OCI-LY1 (cell line): Measurements from ENCODE around the gene WIZ.
"Not testable (repeated sequence)": the region's sequence is repeated elsewhere in the genome, so short reads cannot be mapped to it uniquely, and the experiment has no call there.

Experiments
- CTCF ChIP-seq: fragments of 200-600 bp; sonication (generic), shearing (Covaris generic); IDR thresholded peaks from 2 replicates; pipeline ENCODE4 v1.5.1; 2017; ENCODE audit warnings: mild to moderate bottlenecking, antibody characterized with exemption, low read length, moderate library complexity, mixed read lengths
- EZH2 ChIP-seq: fragments of 200-600 bp; sonication (generic), shearing (Covaris generic); IDR thresholded peaks from 2 replicates; pipeline ENCODE4 v1.8.0; 2017; ENCODE audit warnings: borderline replicate concordance, mixed run types, mild to moderate bottlenecking, antibody characterized with exemption, low read length, moderate library complexity, mixed read lengths

GRCh38 chr19:15411351-15411750 lies 38.4 kb downstream of the WIZ start:
- TF ChIP-seq CTCF, EZH2: not testable (repeated sequence)
